ENCODE data around the gene FAM50A. TPM values are rescaled to one million over a fixed set of nuclear protein-coding genes. Genes with fewer than 3 reads are reported as not detected.

FAM50A gene
- polyA plus RNA-seq, 5 donors = 37.0 to 58.6 (median 48.1) TPM

DNA sequence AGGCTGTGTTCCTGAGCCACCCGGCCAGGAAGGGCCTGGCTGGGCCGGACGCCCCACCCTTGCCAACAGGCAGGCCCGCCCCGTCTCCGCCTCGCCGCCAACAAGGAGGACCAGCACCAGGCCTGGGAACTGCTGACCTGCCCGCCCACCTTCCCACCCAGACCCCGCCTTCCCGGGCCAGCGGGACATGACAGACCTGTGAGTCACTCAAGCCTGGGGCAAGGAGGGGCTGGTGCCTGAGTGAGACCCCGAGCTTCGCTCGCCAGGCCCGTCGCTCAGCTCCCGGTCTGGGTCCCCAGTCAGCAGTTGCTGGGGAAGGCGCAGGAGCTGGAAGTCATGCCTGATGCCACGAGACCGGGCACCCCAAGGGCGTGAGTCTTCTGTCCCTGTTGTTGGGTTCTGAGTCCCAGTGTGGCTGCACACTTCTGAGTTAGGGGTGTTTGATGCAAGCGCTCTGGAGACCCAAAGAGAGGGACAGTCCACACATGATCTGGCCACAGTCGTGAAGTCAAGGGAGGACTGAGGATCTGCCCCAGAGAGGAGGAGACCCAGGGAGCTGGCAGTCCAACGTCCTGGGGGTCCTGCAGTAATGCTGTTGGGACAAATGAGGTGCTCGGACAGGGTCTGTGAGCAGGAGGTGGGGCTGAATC is 34.6 kb upstream of the FAM50A start, which contains the start of gene DNASE1L1:
Gene DNASE1L1, minus strand, starts transcription at position 33 of the 650 bp plus-strand sequence. CDS start 3,686 bp downstream, outside the sequence.
- DNase-seq = no peak

DNA sequence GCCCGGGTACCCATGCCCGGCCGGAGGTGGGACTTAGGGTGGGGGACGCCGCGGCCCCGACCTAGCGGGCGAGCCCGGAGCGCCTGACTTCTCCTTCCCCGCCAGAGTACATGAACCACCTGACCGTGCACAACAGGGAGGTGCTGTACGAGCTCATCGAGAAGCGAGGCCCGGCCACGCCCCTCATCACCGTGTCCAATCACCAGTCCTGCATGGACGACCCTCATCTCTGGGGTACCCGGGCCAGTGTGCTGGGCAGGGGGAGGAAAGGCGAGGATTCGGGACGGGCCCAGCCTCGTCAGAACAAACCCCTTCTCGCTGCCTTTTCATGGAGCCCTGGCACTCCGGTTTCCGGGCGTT is 32.0 kb upstream of the FAM50A start:
- peak; percentile 36 to 50 for DNase-seq

DNA sequence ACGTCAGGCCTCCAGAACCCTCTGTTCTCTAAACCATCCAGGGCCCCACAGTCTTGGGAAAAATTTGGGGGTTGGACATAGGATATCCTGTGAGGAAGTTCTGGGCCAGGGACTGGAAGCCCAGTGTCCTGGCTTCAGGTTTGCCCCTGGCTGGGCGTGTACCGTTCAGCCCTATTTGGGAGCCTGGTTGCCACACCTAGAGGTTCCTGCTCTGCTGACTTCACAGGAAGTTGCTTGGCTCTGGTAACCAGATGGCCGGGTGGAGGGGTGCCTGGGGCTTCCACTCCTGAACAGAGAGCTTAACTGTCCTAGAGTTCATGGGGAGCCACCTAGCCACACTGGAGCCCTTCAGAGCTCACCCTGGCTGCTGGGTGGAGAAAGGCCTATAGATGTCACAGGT is 31.5 kb upstream of the FAM50A start:
- DNase-seq = no peak

DNA sequence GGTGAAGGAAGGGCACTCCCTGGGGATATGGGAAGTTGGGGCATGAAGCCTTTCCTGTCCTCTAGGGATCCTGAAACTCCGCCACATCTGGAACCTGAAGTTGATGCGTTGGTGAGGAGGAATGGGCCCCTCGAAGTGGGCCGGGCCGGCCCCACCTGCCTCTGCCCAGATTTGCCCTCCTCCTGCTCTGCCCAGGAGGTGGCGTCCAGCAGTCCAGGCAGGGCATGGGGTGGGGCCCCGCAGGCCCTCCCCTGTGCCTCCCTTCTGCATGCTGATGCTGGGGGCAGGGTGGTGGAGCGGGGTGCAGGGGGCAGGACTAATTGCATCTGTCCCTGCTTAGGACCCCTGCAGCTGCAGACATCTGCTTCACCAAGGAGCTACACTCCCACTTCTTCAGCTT is 30.8 kb upstream of the FAM50A start:
- no peak for DNase-seq

DNA sequence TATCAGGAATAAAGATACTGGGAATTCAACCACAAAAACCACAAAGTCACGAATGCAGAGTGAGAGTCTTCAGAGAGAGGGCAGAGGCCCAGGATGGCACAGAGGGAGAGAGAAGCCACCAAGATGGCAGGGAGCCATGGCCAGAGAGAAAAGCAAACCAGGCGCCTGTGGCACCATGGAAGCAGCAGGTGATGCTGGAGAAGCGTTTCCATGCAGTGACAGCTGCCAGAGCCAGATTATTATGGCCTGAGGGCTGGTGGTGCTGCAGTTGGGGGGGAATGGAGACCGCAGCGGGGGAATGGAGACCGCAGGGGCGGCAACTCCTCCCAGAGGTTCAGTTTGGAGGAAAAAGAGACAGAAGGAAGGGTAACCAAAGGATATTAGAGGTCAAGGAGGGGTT is 26.8 kb upstream of the FAM50A start:
- DNase-seq = no peak

DNA sequence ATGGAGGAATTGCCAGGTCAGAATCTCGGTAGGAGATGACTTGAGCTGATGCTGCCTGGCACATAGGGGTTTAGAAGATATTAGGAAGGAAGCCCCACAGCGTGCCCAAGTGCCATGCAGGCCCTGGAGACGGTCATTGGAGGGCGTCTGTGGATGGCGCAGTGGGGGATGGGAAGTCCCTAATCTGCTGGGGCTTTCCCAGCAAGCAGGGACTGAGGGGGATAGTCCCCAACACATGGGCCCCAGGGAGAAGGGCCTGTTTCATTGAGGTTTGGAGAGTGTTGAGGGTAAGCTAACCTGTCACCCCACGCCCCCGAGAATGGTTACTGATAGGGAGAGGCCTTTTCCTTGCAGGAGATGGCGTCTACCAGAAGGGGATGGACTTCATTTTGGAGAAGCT is 24.8 kb upstream of the FAM50A start:
- DNase-seq = no peak

DNA sequence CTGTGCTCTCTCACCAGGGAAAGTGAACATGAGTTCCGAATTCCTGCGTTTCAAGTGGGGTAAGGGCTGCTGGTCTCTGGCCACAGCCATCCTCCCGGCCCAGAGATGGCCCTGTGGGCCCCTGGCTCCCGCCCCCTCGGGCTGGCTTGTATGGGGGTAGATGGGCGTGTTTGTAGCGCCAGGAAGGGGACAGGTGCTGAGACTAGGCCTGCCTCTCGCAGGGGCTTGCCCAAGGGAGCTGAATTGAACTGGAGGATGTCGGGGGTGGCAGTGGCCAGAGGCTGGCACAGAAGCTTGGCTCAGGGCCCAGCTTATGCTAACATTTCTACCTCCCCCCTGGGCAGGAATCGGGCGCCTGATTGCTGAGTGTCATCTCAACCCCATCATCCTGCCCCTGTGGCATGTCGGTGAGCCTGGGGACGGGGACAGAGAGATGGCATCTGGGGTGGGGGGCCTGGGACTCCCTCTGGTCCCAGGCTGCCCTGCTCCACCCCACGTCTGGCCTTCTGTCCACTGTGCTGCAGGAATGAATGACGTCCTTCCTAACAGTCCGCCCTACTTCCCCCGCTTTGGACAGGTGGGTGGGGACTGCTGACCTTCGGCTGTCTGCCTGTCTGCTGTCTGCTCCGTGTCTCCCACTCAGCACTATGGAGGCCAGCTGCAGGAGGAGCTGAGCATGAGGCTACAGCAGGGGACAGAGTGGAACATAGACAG is 24.1 kb upstream of the FAM50A start:
- DNase-seq = no peak

DNA sequence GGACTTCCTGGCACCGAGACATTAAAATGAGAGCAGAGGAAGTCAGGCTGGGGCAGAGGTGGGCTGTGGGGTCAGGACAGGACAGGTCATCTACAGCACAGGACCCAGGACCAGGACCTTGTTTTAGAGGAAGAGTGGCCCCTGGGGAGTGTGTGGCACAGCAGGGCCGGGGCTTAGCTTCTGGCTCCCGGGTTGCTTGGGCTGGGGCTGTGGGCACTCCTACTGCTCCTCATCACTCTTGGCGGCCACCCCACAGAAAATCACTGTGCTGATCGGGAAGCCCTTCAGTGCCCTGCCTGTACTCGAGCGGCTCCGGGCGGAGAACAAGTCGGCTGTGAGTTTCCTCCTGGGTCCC is 23.6 kb upstream of the FAM50A start:
- DNase-seq = no peak

GRCh38 chrX:154426916-154427770 is 16.8 kb upstream of the FAM50A start:
- DNase-seq = no peak

DNA sequence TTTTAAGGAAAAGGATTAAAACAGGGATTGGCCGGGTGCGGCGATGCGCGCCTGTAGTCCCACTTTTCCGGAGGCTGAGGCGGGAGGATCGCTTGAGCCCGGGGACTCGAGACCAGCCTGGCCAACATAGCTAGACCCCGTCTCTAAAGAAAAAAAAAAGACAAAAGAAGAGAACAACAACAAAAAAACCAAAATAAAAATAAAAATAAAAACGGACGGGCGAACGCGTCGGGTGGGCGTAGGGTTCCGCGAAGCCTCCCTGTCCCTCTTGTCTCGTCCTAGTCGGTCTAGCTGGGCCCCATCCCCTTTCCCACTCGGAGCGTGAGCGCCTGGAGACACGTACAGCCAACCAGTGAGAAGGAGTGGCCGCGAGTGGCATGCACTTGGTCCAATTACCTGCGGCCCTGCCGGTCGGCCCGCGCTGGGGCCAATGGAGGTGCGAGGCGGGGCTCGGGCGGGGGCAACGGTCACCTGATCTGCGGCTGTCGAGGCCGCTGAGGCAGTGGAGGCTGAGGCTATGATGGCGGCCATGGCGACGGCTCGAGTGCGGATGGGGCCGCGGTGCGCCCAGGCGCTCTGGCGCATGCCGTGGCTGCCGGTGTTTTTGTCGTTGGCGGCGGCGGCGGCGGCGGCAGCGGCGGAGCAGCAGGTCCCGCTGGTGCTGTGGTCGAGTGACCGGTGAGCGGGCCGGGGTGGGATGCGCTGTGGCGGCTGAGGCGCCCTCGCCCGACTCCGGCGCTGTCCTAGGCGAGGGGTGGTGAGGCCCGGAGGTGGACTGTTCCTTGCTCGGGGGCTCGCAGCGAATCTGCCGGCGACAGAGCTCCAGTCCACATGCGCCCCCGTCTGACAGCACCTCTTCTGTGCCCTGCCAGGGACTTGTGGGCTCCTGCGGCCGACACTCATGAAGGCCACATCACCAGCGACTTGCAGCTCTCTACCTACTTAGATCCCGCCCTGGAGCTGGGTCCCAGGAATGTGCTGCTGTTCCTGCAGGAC is 15.5 kb upstream of the FAM50A start, which contains the start of gene ATP6AP1:
Gene ATP6AP1, plus strand, starts transcription at position 502 of the 996 bp plus-strand sequence. Its CDS starts 16 bp downstream, at position 518.
- peak; percentile 85 to 88 for DNase-seq

DNA sequence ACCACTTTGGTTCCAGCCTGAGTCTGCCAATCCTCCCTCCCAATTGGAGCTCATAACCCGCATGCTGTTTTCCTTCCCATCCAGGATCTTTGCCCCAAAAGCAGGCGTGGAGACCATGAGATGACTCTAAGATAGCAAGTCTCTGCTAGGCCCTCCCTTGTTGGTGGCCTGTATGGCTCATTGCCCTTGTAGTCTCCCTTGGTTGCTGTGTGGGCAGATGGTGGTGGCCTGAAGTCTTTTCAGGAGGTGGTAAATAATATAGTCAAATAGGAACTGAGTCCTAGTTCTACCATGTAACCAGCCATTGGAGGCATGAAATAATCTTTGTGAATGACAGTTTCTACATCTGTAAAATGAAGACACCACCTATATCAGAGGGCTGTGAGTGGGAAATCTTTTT is 14.2 kb upstream of the FAM50A start:
- DNase-seq = no peak

- DNase-seq = no peak
Measured at GRCh38 chrX:154430479-154430878, 13.5 kb upstream of the FAM50A start.

DNA sequence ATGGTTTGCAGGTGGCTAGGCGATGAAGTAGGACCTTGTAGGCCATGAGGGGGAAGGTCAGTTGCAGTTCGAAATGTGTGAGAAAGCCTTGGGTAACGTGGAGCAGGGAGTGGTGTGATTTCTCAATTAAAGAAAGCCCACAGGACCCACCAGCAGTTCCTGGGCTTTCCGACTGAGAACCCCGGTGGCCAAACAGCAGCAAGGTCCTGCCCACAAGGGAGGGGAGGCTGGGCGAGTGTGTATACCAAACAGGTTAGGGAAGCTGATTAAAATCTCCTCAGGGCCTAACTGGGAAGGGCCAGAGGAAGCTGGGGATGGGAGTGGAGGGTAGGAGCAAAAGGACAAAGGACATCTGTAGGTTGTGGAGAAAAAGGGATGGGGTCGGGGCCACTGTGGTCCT is 13.0 kb upstream of the FAM50A start:
- no peak for DNase-seq

- DNase-seq = no peak
Measured at GRCh38 chrX:154431341-154431740, 12.6 kb upstream of the FAM50A start.

DNA sequence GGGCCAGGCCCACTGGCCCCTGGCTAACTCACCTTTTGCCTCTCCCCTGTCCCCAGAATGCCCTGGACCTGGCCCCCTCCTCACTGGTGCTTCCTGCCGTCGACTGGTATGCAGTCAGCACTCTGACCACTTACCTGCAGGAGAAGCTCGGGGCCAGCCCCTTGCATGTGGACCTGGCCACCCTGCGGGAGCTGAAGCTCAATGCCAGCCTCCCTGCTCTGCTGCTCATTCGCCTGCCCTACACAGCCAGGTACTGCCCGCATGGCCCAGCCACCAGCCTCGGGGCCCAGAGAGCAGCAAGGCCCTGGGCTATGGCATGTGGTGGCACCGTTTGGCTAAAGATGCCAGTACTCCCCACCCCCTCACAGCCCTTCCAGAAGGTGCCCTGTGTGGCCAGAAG is 11.7 kb upstream of the FAM50A start:
- DNase-seq = no peak

GRCh38 chrX:154433605-154434004 is 10.3 kb upstream of the FAM50A start:
- DNase-seq = no peak

- no peak for DNase-seq
Measured at GRCh38 chrX:154434394-154435168, 9.4 kb upstream of the FAM50A start.

GRCh38 chrX:154435171-154435733 is 8.7 kb upstream of the FAM50A start:
- no peak for DNase-seq

- peak in 1 of 2 donors; percentile 29 for DNase-seq
Measured at GRCh38 chrX:154436374-154436982, 7.5 kb upstream of the FAM50A start.

Data from right lung (tissue), 5 donors.